Gastroesophageal sphincter (tissue), 4 donors: Measurements from ENCODE around the gene STXBP4. TPM values are rescaled to one million over a fixed set of nuclear protein-coding genes. Genes with fewer than 3 reads are reported as not detected.
"Not testable (repeated sequence)": the region's sequence is repeated elsewhere in the genome, so short reads cannot be mapped to it uniquely, and the experiment has no call there.

ENCODE experiments used
- ATAC-seq: fragments of 150-250 bp; one replicate; pipeline ENCODE4 v1.9.1; 2016; ENCODE audit warnings: mild to moderate bottlenecking, moderate library complexity
- H3K27ac ChIP-seq, 4 donors: fragments of 200-600 bp; sonication (generic) in 3 of 4; 1 replicate in 3 of 4; 2 replicates in 1 of 4; pipeline ENCODE4 v1.5.1; 2016 to 2019
- H3K27me3 ChIP-seq: fragments of 200-600 bp; sonication (generic); one replicate; pipeline ENCODE4 v1.5.1; 2019
- H3K36me3 ChIP-seq, 2 donors: fragments of 200-600 bp; sonication (generic); one replicate each; pipeline ENCODE4 v1.5.1; 2019; ENCODE audit warnings: control low read depth in 1 of 2
- H3K4me1 ChIP-seq, 3 donors: fragments of 200-600 bp; sonication (generic); 1 replicate in 2 of 3; 2 replicates in 1 of 3; pipeline ENCODE4 v1.5.1; 2016 to 2019; ENCODE audit warnings: control low read depth in 2 of 3
- H3K4me3 ChIP-seq, 2 donors: fragments of 200-600 bp; sonication (generic); one replicate each; pipeline ENCODE4 v1.5.1; 2019; ENCODE audit warnings: mild to moderate bottlenecking in 1 of 2, moderate library complexity in 1 of 2
- H3K9me3 ChIP-seq, 3 donors: fragments of 200-600 bp; sonication (generic); one replicate each; pipeline ENCODE4 v1.5.1; 2017 to 2019; ENCODE audit warnings: control low read depth in 2 of 3
- EP300 ChIP-seq: sonication (generic); formaldehyde crosslinking; IDR thresholded peaks from one replicate; pipeline ENCODE4 v1.6.1; 2017; ENCODE audit warnings: antibody characterized with exemption, mild to moderate bottlenecking
- POLR2A ChIP-seq, 2 donors: fragments of 450-650 bp; IDR thresholded peaks; one replicate each; pipeline ENCODE4 v1.6.1; 2017; ENCODE audit warnings: antibody characterized with exemption in 2 of 2, mild to moderate bottlenecking in 2 of 2, moderate library complexity in 1 of 2
- POLR2AphosphoS5 ChIP-seq: sonication (generic); formaldehyde crosslinking; IDR thresholded peaks from one replicate; pipeline ENCODE4 v1.6.1; 2017; ENCODE audit warnings: antibody characterized with exemption
- WGBS, 2 donors: methylation state at CpG; one replicate each; pipeline ENCODE4 v1.1.5; 2018; ENCODE audit warnings: low coverage in 1 of 2; 5-methylcytosine and 5-hydroxymethylcytosine counted together
- total RNA-seq, 4 donors: library from RNA; depleted of rRNA; stranded (reverse); fragments of >200 nt; gene quantifications; one replicate each; pipeline ENCODE4 v1.1.0, GENCODE V29; 2016
- TF ChIP-seq, protein P1 (sequence below), 4 experiments: fragments of 200-600 bp in 2 of 4; fragments of 450-650 bp in 2 of 4; sonication (generic) in 1 of 4; IDR thresholded peaks; one replicate each; pipeline ENCODE4 v1.5.1; 2017 to 2019; ENCODE audit warnings: antibody characterized with exemption in 4 of 4, mild to moderate bottlenecking in 2 of 4, moderate library complexity in 2 of 4

Gene STXBP4
- total RNA-seq, 4 donors from 2014 or later: 12.2 to 29.7 (median 16.2) TPM

DNA sequence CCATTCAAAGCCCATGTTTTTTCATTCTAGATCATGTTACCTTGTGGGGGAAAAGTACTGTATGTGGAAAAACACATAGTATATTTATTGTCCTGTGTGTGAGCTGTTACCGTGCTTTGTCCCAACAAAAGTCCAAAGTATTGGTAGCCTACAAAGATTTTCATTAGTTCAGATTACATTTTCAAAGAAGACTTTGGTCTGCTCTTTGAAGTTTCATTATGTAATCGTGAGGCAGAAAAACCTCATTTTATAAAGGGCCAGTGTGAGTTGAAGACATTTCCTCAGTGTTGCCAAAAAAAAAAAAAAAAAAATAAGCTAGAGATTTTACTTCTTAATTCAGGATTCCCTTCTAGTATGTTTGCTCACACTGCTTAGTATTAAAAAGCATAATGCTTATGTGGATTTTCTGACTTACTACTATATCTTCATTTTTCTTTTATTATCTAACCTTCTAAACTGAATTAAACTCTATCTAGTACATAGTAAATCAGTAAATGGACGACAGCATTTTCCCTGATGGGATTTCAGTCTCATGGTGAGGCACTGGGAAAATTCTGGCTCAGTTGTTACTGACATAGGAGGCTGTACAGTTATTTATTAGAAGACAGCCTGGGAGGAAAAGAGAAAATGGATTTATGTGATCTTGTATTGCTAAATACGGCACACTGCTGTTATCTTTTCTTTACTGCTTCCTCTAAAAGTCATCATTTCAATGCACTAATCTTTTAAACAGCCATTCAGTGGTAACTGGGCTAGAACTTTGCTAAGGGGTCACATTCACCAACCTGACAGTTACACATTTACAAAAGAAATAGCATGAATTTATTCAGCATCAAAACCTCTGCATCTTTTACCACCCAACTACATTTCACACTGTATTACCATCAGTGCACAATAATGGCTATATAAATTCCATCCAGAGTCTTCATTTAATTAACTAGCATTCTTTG, 100.6 kb downstream of the STXBP4 start:
- H3K9me3 ChIP-seq: no peaks in the 10 kb centered on the region
- ATAC-seq: no peak
- no peak for TF ChIP-seq EP300
- TF ChIP-seq POLR2A (IDR thresholded peaks at IDR 0.05): no peak
- TF ChIP-seq, protein P1, sequence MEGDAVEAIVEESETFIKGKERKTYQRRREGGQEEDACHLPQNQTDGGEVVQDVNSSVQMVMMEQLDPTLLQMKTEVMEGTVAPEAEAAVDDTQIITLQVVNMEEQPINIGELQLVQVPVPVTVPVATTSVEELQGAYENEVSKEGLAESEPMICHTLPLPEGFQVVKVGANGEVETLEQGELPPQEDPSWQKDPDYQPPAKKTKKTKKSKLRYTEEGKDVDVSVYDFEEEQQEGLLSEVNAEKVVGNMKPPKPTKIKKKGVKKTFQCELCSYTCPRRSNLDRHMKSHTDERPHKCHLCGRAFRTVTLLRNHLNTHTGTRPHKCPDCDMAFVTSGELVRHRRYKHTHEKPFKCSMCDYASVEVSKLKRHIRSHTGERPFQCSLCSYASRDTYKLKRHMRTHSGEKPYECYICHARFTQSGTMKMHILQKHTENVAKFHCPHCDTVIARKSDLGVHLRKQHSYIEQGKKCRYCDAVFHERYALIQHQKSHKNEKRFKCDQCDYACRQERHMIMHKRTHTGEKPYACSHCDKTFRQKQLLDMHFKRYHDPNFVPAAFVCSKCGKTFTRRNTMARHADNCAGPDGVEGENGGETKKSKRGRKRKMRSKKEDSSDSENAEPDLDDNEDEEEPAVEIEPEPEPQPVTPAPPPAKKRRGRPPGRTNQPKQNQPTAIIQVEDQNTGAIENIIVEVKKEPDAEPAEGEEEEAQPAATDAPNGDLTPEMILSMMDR (IDR thresholded peaks at IDR 0.05): no peak
- TF ChIP-seq POLR2AphosphoS5: no peak
- H3K36me3 ChIP-seq: peaks cover 0 to 3% of the 10 kb centered on the region in 2 donors
- H3K27ac ChIP-seq: no peak overlapping the region
- no peak overlapping the region for H3K4me3 ChIP-seq
- H3K27me3 ChIP-seq: no peaks in the 10 kb centered on the region
- whole genome bisulfite sequencing, 2 donors: 41 to 49% methylated on average over 4 of the region's 4 CpGs
- H3K4me1 ChIP-seq: peaks cover 0 to 21% (median 4%) of the 10 kb centered on the region in 3 donors

DNA sequence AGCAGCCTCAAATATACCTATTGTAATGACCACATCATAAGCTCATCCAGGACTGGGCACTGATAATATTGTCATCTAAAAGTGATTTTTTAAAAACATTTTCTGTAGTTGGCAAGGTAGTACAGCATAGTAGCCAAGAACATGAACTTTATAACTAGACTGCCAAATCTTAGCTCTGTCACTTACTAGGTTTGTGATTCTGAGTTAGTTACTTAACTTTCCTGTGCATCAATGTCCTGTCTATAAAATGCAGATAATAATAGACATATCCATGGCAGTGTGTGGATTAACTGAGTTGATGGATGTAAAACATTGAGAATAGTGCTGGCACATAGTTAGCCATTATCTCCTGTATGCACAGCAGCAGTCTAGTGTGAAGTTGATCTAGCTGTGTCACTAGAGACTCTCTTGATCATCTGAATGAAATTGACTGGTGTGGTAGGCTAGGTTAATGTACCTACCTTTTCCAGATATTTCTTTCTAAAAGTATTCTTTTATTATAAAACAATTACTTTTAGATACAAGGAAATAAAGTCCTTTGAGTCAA, 101.5 kb downstream of the STXBP4 start:
- Histone ChIP-seq H3K9me3 (no peaks in the 10 kb centered on the region), H3K4me1 (peaks cover 0 to 21% (median 4%) of the 10 kb centered on the region in 3 donors), H3K4me3 (no peak overlapping the region), H3K27ac (no peak overlapping the region), H3K36me3 (peaks cover 0 to 3% of the 10 kb centered on the region in 2 donors), H3K27me3 (no peaks in the 10 kb centered on the region)
- ATAC-seq: no peak
- TF ChIP-seq, protein P1 (IDR thresholded peaks at IDR 0.05): no peak
- TF ChIP-seq POLR2AphosphoS5 (no peak), EP300 (no peak), POLR2A (IDR thresholded peaks at IDR 0.05) (no peak)

DNA sequence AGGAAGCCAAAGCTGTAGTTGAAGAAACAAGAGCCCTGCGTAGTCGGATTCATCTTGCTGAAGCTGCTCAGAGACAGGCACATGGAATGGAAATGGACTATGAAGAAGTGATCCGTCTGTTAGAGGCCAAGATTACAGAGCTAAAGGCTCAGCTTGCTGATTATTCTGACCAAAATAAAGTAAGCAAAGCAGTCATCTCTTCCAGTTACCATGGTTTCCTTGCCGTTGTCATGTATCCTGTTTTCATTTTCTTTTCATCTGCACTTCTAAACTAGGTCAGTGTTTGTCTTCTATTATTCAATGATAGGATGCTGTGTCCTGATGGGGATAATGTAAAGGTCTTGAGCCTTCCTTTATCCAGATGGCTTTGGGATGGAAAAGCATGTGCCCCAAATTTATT, 104.3 kb downstream of the STXBP4 start:
- WGBS, 2 donors: 54 to 62% methylated on average over 4 of the region's 4 CpGs
- Histone ChIP-seq H3K4me1 (peaks cover 0 to 21% (median 4%) of the 10 kb centered on the region in 3 donors), H3K27ac (no peak overlapping the region), H3K36me3 (peaks cover 0 to 5% of the 10 kb centered on the region in 2 donors), H3K27me3 (no peaks in the 10 kb centered on the region), H3K4me3 (no peak overlapping the region), H3K9me3 (no peaks in the 10 kb centered on the region)
- TF ChIP-seq POLR2A (IDR thresholded peaks at IDR 0.05) (no peak), EP300 (no peak), POLR2AphosphoS5 (no peak)
- TF ChIP-seq, protein P1 (IDR thresholded peaks at IDR 0.05): no peak
- no peak for ATAC-seq

DNA sequence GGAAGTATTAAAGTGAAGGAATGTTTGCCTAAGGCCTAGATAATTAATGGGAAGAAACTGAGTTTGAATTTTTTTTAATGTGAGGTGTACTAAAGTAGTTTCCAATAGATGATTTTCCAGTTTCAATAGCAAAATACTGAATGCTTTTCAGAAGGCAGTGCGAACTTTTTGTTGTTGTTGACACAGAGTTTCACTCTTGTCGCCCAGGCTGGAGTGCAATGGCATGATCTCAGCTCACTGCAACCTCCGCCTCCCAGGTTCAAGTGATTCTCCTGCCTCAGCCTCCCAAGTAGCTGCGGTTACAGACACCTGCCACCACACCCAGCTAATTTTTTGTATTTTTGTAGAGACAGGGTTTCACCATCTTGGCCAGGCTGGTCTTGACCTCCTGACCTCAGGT, 104.9 kb downstream of the STXBP4 start:
- H3K9me3 ChIP-seq, H3K27me3 ChIP-seq, H3K4me3 ChIP-seq, ATAC-seq, H3K27ac ChIP-seq: not testable (repeated sequence)
- peaks cover 0 to 21% (median 4%) of the 10 kb centered on the region in 3 donors for H3K4me1 ChIP-seq
- 95 to 96% methylated on average over 3 to 4 of the region's 4 CpGs for WGBS, 2 donors
- peaks cover 0 to 10% of the 10 kb centered on the region in 2 donors for H3K36me3 ChIP-seq

DNA sequence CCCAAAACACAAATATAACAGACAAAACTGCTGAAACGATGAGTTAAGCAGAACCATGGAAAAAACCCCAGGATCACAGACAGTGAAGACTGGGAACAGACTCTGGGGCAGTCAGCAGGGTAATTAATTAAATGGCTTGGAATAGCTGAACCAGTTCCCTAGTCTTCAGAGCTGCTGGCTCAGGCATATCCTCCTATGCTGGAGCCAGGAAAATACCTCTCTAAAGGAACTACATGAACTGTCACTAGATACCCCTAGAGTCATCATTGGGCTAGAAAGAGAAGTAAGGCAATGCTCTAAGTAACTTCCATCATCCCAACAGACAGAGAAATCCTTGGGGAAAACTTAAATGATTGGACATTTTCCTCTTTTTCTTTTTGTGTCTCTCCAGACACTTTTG, 113.0 kb downstream of the STXBP4 start:
- TF ChIP-seq POLR2A (IDR thresholded peaks at IDR 0.05): no peak
- no peak for TF ChIP-seq EP300
- TF ChIP-seq, protein P1 (IDR thresholded peaks at IDR 0.05): no peak
- no peak for TF ChIP-seq POLR2AphosphoS5
- no peak for ATAC-seq

More for the DNA sequence above, 113.0 kb downstream of the STXBP4 start:
- no peaks in the 10 kb centered on the region for H3K9me3 ChIP-seq
- no peaks in the 10 kb centered on the region for H3K4me1 ChIP-seq
- peaks cover 0 to 53% of the 10 kb centered on the region in 2 donors for H3K36me3 ChIP-seq
- H3K27ac ChIP-seq: no peak overlapping the region
- no peak overlapping the region for H3K4me3 ChIP-seq
- WGBS, 2 donors: 50 to 64% methylated on average over 1 of the region's 1 CpG
- no peaks in the 10 kb centered on the region for H3K27me3 ChIP-seq
